ENCODE data around the gene CBX8.

- no peak for TF ChIP-seq CTCF (IDR thresholded peaks at IDR 0.05)
- no peak for TF ChIP-seq POLR2A (IDR thresholded peaks at IDR 0.05)
These were observed 4.5 kb upstream of the CBX8 start for GRCh38 chr17:79801156-79802038.
